T-helper 22 cell (primary cell): Measurements from ENCODE around the gene CAMKK2.
A peak's percentile ranks its signal among the peaks of the same experiment; 100 is the strongest.
"Not testable (repeated sequence)": the region's sequence is repeated elsewhere in the genome, so short reads cannot be mapped to it uniquely, and the experiment has no call there.

Experiments
- DNase-seq: peaks from one replicate; pipeline ENCODE4 v3.0.0-alpha.2; 2020; ENCODE audit warnings: low read depth

Gene CAMKK2

GRCh38 chr12:121298411-121298810, 1.9 kb upstream of the CAMKK2 start:
- not testable (repeated sequence) for DNase-seq

DNA sequence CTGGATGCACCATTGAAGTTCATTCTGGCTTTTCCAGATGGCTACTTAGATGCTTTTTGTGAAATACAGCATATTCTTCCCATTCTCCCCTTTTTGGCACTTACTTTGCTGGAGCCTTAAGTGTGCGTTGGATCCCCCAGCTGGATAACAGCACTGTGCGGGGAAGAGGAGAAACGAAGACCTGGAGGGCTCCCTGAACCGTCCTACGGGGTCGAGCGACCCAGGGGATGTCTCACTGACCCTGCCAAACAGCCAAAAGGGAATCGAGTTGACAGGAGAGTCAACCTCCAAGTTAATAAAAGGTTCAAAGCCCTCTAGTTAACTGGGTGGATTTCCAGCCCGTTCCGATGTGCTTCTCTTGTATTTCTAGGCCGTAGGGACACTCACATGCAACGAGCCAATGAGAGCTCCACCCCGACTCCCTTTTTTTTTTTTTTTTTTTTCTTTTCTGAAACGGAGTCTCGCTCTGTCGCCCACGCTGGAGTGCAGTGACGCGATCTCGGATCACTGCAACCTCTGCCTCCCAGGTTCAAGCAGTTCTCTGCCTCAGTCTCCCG, 1.0 kb upstream of the CAMKK2 start:
- no peak for DNase-seq

- DNase-seq: peak; percentile 6
Measured at GRCh38 chr12:121295746-121296617, 527 bp downstream of the CAMKK2 start.

- no peak for DNase-seq
Measured at GRCh38 chr12:121295116-121295745, 1.3 kb downstream of the CAMKK2 start.

GRCh38 chr12:121294151-121294889, 2.2 kb downstream of the CAMKK2 start:
- DNase-seq: no peak

- no peak for DNase-seq
Measured at GRCh38 chr12:121293603-121294002, 2.9 kb downstream of the CAMKK2 start.

GRCh38 chr12:121290410-121290809, 6.1 kb downstream of the CAMKK2 start:
- DNase-seq: no peak

DNA sequence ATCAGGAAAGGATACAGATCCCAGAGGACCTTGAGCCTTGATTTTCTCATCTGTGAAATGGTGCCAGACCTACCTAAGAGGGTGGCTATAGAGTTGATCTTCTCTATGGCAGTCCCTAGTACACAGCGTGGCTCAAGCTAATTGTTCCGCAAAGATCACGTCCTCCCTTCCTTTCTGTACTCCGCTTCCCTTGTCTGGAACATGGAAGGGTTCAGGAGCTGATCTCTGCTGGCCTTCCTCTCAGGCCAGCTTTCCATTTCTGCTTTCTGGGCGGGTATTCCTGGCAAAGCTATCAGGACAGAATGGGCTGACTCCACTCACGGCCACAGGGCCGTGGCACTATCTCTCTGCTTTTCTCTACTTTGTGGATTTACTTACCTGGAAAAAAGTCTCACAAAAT, 6.5 kb downstream of the CAMKK2 start:
- DNase-seq: no peak

GRCh38 chr12:121288986-121289385, 7.5 kb downstream of the CAMKK2 start:
- DNase-seq: no peak

- no peak for DNase-seq
Measured at GRCh38 chr12:121288158-121288845, 8.2 kb downstream of the CAMKK2 start.

GRCh38 chr12:121287267-121287954, 9.1 kb downstream of the CAMKK2 start:
- DNase-seq: no peak

GRCh38 chr12:121285856-121286255, 10.7 kb downstream of the CAMKK2 start:
- no peak for DNase-seq

DNA sequence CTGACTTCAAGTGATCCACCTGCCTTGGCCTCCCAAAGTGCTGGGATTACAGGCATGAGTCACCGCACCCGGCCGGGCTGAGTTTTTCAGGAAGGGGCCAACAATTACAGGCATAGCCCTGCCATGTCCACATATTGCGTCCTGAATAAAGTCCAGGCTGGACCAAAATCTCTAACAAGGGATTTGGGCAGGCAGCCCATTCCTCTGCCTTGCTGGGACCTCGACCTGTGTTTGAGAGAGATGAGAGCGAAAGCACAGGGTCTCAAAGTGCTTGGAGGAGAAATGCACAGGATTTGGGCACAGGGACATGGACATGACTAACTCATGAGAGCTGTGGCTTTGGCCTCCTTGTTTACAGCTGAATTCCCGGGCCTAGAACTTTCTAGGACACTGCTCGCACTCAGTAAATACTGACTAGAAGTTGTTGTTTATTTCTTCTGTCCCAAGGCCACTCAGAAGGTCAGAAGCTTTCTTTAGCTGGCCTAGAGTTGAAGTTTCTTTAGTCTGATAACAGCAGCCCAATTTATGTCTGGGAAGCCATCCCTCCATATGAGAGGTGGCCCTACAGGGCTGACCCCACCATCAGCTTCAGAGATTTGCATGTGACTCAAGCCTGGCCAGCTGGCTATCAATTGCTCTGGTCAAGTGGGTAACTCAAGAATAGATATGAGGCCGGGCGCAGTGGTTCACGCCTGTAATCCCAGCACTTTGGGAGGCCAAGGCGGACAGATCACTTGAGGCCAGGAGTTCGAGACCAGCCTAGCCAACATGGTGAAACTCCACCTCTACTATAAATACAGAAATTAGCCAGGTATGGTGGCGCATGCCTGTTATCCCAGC, 11.7 kb downstream of the CAMKK2 start:
- DNase-seq: no peak

DNA sequence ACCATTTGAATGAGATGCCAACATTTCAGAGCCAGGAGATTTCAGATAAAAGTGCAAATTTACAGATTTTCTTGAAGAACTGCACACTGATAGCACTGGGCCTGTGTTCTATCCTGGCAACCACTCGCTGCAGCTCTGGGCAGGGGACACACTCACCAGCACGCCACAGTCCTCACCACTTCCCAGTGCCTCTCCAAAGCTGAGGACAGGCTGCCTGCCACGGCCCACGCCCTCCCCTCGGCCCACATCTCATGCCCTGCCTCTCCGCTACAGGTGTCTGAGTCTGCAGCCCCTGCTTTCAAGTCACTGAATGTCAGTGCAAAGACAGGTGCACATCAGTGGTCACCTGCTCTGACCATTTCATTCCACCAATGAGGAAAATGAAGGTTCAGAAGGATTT, 12.7 kb downstream of the CAMKK2 start:
- DNase-seq: no peak

- no peak for DNase-seq
Measured at GRCh38 chr12:121283388-121283787, 13.1 kb downstream of the CAMKK2 start.

DNA sequence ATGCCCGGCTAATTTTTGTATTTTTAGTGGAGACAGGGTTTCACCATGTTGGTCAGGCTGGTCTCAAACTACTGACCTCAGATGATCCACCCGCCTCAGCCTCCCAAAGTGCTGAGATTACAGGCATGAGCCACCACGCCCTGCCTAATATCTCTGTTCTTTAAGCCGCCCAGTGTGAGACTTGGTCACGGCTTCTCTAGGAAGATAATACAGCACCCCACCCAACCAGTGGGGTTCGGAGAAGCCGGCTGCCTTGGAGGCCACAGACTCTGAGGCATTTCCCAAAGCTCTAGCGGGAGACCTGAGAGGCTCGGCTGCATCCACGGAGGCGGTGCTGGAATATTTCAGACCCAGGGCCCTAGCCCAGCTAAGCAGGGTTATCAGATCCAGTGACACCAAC, 13.6 kb downstream of the CAMKK2 start:
- DNase-seq: not testable (repeated sequence)

DNA sequence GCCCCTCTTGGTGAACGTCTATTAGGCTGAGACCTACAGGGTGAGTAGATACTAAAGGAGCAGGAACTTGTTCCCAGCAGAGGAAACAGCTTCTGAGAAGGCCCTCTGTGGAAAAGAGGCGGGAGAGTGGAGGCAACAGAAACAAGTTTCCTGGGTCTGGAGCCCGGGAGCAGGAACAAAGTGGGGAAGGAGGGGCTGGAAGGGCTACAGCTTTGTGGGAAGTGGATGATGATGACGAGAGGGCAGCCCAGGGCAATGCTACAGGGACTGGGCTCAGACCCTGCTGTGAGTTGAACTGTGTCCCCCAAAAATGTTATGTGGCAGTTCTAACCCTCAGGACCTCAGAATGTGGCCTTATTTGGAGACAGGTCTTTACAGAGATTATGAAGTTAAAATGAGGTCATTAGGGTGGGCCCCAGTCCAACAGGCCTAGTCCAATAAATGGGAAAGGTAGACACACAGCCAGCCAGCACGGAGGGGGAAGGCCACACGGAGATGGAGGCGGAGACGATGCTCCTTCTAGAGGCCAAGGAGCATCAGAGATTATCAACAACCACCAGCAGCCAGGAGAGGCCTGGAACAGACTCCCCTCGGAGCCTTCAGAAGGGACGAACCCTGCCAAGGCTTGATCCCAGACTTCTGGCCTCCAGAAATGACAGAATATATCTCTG, 14.3 kb downstream of the CAMKK2 start:
- DNase-seq: no peak

DNA sequence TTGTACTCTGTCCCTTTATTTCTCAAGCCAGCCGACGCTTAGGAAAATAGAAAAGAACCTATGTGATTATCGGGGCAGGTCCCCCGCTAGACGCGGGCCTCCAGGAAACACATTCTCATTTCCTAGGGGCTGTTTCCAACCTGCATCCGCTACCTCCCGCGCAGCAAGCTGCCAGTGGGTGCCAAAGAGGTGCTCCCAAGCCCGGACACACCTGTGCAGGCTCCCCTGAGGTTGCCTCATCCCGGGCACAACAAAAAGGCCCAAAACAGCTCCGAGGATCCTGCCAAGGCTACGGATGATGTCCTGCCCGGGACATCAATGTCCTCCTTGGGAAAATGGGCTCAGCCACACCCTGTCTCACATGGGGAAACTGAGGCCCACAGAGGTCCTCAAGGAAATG, 15.4 kb downstream of the CAMKK2 start:
- not testable (repeated sequence) for DNase-seq

- DNase-seq: not testable (repeated sequence)
Measured at GRCh38 chr12:121280531-121280930, 16.0 kb downstream of the CAMKK2 start.

DNA sequence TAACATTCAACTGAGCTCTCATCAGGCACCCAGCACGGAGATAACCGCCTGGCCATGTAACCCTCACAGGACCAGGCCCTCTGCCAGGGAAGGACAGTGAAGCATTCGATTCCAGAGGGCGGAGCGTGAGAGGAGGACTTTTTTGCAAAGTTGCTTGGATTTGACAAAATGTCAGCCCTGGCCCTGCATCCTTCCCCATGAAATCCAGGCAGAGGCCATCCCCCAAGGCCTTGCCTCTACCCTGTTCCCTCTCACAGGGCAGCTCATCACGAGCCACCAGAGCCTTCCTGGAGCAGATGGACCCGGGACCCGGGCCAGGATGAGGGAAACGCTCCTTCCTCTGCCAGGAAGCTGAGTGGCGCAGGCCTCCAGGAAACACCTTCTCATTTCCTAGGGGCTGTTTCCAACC, 17.0 kb downstream of the CAMKK2 start:
- no peak for DNase-seq
